ENCODE results near the gene LRRC27.
A peak's percentile ranks its signal among the peaks of the same experiment; 100 is the strongest.

LRRC27 gene

DNA sequence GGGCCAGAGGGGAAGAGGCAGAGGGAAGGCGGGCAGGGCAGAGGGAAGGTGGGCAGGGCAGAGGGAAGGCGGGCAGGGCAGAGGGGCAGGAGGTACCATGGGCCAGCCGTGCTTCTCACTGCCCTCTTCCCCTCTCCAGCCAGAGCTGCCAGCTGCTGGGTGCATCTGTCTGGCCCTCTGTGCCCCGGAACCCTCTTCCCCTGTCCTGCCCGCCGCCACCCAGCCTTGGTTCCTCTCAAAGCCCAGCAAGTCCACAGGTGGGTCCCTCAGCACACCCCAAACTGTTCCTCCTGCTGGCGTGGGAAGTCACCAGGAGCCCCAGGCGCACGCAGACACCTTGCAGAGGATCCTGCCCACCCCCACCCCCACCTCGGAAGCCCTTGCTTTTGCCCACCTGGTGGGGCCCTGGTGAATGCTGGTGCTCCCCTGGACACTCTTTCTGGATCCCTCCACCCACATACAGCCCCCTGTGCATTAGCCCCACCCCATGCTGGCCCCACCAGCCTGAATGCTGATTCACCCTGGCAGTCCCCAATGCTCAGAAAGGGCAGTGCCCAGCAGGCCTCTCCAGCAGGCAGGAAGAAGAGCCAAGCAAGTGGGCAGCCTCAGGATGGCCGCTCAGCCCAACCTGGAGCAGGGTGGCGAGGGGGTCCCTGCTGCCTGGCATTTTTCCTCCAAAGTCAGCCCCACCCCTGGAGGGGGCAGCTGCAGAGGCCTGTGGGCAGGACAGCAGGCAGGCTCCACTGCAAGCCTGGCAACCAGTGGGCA, 63.1 kb downstream of the LRRC27 start:
- TF ChIP-seq, protein P1, sequence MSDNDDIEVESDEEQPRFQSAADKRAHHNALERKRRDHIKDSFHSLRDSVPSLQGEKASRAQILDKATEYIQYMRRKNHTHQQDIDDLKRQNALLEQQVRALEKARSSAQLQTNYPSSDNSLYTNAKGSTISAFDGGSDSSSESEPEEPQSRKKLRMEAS (IDR thresholded peaks at IDR 0.05) = no peak
- TF ChIP-seq CREB1 (IDR thresholded peaks at IDR 0.05; ENCODE audit: low read depth) (no peak), NFIC (IDR thresholded peaks at IDR 0.05) (no peak), TCF12 (IDR thresholded peaks at IDR 0.05; ENCODE audit: low read depth) (no peak), ZBTB7A (IDR thresholded peaks at IDR 0.05; ENCODE audit: low read depth) (no peak; the same call in 1 of the 2 replicates), TEAD4 (IDR thresholded peaks at IDR 0.05) (no peak), EP300 (IDR thresholded peaks at IDR 0.05; ENCODE audit: borderline replicate concordance) (no peak), CEBPB (IDR thresholded peaks at IDR 0.05) (no peak), TAF1 (IDR thresholded peaks at IDR 0.05; ENCODE audit: low read depth) (no peak), EGR1 (IDR thresholded peaks at IDR 0.05) (no peak), RAD21 (IDR thresholded peaks at IDR 0.05; ENCODE audit: low read depth) (no peak), FOXM1 (IDR thresholded peaks at IDR 0.05; ENCODE audit: borderline replicate concordance, low read depth) (no peak), YY1 (IDR thresholded peaks at IDR 0.05; ENCODE audit: low read depth) (no peak)
- TF ChIP-seq, protein P2, sequence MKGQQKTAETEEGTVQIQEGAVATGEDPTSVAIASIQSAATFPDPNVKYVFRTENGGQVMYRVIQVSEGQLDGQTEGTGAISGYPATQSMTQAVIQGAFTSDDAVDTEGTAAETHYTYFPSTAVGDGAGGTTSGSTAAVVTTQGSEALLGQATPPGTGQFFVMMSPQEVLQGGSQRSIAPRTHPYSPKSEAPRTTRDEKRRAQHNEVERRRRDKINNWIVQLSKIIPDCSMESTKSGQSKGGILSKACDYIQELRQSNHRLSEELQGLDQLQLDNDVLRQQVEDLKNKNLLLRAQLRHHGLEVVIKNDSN (IDR thresholded peaks at IDR 0.05) = no peak
- TF ChIP-seq, protein P3, sequence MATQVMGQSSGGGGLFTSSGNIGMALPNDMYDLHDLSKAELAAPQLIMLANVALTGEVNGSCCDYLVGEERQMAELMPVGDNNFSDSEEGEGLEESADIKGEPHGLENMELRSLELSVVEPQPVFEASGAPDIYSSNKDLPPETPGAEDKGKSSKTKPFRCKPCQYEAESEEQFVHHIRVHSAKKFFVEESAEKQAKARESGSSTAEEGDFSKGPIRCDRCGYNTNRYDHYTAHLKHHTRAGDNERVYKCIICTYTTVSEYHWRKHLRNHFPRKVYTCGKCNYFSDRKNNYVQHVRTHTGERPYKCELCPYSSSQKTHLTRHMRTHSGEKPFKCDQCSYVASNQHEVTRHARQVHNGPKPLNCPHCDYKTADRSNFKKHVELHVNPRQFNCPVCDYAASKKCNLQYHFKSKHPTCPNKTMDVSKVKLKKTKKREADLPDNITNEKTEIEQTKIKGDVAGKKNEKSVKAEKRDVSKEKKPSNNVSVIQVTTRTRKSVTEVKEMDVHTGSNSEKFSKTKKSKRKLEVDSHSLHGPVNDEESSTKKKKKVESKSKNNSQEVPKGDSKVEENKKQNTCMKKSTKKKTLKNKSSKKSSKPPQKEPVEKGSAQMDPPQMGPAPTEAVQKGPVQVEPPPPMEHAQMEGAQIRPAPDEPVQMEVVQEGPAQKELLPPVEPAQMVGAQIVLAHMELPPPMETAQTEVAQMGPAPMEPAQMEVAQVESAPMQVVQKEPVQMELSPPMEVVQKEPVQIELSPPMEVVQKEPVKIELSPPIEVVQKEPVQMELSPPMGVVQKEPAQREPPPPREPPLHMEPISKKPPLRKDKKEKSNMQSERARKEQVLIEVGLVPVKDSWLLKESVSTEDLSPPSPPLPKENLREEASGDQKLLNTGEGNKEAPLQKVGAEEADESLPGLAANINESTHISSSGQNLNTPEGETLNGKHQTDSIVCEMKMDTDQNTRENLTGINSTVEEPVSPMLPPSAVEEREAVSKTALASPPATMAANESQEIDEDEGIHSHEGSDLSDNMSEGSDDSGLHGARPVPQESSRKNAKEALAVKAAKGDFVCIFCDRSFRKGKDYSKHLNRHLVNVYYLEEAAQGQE (IDR thresholded peaks at IDR 0.05; ENCODE audit: low read depth) = no peak

DNA sequence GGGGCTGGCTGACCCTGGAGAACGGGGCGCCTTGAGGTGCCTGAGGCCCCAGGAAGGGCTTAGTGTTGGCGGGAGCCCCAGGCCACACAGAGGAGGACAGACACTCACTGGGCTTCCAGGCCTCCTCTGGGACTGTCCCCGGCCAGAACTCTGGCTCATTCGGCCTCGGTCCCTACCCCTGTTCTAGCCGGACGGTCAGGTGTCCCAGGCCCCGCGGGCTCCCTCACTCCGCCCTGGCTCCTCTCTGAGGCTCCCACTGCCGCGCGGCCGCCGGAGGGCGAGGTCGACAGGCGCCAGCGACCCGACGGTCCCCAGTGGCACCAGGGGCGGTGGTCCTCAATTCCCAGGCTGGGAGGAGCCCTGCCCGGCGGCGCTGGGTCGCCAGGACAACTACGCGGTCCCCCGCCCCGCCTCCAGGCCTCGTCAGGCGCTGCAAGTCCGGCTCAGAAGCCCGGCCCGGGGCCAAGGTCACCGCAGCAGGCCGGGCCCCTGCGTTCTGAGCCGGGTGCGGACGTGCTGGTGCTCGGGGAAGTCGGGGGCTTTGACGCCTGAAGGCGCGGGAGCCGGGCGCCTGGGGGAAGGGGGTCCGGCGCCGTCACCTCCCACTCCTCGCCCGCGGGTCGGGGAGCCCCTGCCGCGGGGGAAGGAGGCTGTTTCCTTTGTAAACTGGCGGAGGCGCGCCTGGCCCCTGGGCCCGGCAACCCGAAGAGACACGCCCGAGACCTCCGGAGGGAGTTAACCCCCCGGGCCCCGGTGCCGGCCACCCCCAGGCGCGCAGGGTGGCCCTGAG, 63.9 kb downstream of the LRRC27 start:
- TF ChIP-seq, protein P1 (IDR thresholded peaks at IDR 0.05) = no peak
- TF ChIP-seq NFIC (IDR thresholded peaks at IDR 0.05) = no peak

DNA sequence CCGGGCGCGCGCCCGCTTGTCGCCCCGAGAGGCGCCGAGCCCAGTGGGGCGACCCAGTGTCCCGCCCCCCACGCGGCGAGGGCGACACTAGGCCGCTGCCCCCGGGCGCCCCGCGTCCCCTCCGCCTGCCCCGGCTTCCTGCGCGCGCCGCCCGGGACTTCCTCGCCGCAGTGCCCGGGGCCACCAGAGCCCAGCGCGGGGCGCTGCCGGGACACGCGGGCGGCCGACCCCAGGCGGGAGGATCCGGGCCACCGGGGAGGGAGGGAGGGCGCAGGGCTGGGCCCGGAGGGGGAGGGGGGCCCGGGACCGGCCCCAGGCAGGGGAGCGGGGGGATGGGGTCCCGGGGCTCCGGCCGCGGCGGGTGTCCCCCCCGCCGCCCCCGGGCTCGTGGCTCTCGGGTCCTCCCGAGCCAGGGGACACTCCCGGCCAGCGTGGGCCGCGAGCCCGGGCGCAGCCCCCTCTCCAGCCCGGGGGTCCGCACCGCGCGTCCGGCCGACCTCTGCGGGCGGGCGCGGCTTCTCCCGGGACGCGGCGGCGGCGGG, 64.6 kb downstream of the LRRC27 start:
- TF ChIP-seq RAD21 (IDR thresholded peaks at IDR 0.05; ENCODE audit: low read depth) = peak; percentile 44; the same call in 1 of the 2 replicates
- TF ChIP-seq, protein P2 (IDR thresholded peaks at IDR 0.05) = no peak
- no peak for TF ChIP-seq TEAD4 (IDR thresholded peaks at IDR 0.05)
- no peak for TF ChIP-seq EGR1 (IDR thresholded peaks at IDR 0.05)
- TF ChIP-seq ZBTB7A (IDR thresholded peaks at IDR 0.05; ENCODE audit: low read depth) = no peak; the same call in 1 of the 2 replicates
- TF ChIP-seq, protein P3 (IDR thresholded peaks at IDR 0.05; ENCODE audit: low read depth) = no peak
- no peak for TF ChIP-seq YY1 (IDR thresholded peaks at IDR 0.05; ENCODE audit: low read depth)
- no peak for TF ChIP-seq FOXM1 (IDR thresholded peaks at IDR 0.05; ENCODE audit: borderline replicate concordance, low read depth)
- no peak for TF ChIP-seq TCF12 (IDR thresholded peaks at IDR 0.05; ENCODE audit: low read depth)
- TF ChIP-seq, protein P1 (IDR thresholded peaks at IDR 0.05) = peak; percentile 43; the same call in 1 of the 2 replicates

DNA sequence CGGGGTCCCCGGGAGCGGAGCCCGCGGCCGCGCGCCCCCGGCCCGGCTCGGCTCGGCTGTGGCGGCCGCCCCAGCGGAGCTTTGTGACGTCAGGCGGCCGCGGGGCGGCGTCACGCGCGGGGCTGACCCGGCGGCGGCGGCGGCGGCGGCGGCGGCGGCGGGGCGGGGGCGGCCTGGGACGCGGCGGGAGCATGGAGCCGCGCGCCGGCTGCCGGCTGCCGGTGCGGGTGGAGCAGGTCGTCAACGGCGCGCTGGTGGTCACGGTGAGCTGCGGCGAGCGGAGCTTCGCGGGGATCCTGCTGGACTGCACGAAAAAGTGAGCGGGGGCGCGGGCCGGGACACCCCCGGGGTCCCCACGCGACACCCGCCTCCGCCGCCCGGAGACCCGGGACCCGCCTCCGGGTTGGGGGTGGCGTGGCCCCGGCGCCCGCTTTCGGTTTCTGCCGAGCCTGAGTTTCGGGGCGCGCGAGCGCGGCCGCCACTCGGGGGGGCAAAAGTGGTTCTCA, 65.1 kb downstream of the LRRC27 start, which contains the start of gene PWWP2B:
PWWP2B (plus strand) TSS at position 165 of the 506 bp plus-strand sequence; CDS start at position 192, 27 bp downstream.
- TF ChIP-seq, protein P2 (IDR thresholded peaks at IDR 0.05) = no peak
- TF ChIP-seq EP300 (IDR thresholded peaks at IDR 0.05; ENCODE audit: borderline replicate concordance) (no peak), TAF1 (IDR thresholded peaks at IDR 0.05; ENCODE audit: low read depth) (0 out of 2 replicates have a peak, but pooled peaks have one; percentile 37), YY1 (IDR thresholded peaks at IDR 0.05; ENCODE audit: low read depth) (no peak), ZBTB7A (IDR thresholded peaks at IDR 0.05; ENCODE audit: low read depth) (0 out of 2 replicates have a peak, but pooled peaks have one; percentile 51), RAD21 (IDR thresholded peaks at IDR 0.05; ENCODE audit: low read depth) (no peak), EGR1 (IDR thresholded peaks at IDR 0.05) (peak; percentile 44; the same call in 1 of the 2 replicates)
- TF ChIP-seq, protein P1 (IDR thresholded peaks at IDR 0.05) = no peak
